Gastroesophageal sphincter (tissue), 3 donors: Measurements from ENCODE around the gene NPW.

ENCODE experiments used
- EP300 ChIP-seq: sonication (generic); formaldehyde crosslinking; IDR thresholded peaks from one replicate; pipeline ENCODE4 v1.6.1; 2017; ENCODE audit warnings: antibody characterized with exemption, mild to moderate bottlenecking
- POLR2A ChIP-seq, 2 donors: fragments of 450-650 bp; IDR thresholded peaks; one replicate each; pipeline ENCODE4 v1.6.1; 2017; ENCODE audit warnings: antibody characterized with exemption in 2 of 2, mild to moderate bottlenecking in 2 of 2, moderate library complexity in 1 of 2
- POLR2AphosphoS5 ChIP-seq: sonication (generic); formaldehyde crosslinking; IDR thresholded peaks from one replicate; pipeline ENCODE4 v1.6.1; 2017; ENCODE audit warnings: antibody characterized with exemption
- TF ChIP-seq, protein P1 (sequence below), 4 experiments: fragments of 200-600 bp in 2 of 4; fragments of 450-650 bp in 2 of 4; sonication (generic) in 1 of 4; IDR thresholded peaks; one replicate each; pipeline ENCODE4 v1.5.1; 2017 to 2019; ENCODE audit warnings: antibody characterized with exemption in 4 of 4, mild to moderate bottlenecking in 2 of 4, moderate library complexity in 2 of 4

- TF ChIP-seq, protein P1, sequence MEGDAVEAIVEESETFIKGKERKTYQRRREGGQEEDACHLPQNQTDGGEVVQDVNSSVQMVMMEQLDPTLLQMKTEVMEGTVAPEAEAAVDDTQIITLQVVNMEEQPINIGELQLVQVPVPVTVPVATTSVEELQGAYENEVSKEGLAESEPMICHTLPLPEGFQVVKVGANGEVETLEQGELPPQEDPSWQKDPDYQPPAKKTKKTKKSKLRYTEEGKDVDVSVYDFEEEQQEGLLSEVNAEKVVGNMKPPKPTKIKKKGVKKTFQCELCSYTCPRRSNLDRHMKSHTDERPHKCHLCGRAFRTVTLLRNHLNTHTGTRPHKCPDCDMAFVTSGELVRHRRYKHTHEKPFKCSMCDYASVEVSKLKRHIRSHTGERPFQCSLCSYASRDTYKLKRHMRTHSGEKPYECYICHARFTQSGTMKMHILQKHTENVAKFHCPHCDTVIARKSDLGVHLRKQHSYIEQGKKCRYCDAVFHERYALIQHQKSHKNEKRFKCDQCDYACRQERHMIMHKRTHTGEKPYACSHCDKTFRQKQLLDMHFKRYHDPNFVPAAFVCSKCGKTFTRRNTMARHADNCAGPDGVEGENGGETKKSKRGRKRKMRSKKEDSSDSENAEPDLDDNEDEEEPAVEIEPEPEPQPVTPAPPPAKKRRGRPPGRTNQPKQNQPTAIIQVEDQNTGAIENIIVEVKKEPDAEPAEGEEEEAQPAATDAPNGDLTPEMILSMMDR (IDR thresholded peaks at IDR 0.05): no peak
- TF ChIP-seq EP300 (no peak), POLR2AphosphoS5 (no peak), POLR2A (IDR thresholded peaks at IDR 0.05) (no peak)
These were observed 32.4 kb upstream of the NPW start for GRCh38 chr16:1987198-1987597.
